ENCODE measurements around the gene TMEM121B.

DNA sequence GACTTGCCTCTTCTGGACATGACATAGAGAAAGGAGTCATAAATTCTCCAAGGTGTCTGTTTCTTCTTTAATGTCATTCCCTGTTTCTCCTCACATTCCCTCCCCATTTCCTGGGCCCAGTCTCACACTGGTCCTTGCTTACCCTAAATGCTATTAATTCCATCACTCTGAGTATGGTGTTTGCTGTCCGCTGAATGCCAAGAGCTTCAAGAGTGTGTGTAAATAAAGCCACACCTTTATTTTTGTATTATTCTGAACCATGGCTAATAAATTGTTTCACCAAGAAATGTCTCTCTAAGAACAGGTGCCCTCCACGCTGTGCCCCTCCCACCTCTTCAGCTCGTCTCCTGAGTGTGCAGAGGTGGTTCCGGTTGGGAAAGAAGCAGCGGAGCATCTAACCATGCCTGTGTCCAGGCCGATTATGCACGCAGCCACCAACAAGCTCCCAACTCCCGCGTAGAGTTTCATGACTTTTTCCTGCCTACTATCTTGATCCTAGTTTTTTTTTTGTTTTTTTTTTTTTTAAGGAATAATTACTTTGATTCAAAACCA, 8.6 kb downstream of the TMEM121B start:
- TF ChIP-seq EP300 (IDR thresholded peaks at IDR 0.05), result no peak
- TF ChIP-seq, protein P1, sequence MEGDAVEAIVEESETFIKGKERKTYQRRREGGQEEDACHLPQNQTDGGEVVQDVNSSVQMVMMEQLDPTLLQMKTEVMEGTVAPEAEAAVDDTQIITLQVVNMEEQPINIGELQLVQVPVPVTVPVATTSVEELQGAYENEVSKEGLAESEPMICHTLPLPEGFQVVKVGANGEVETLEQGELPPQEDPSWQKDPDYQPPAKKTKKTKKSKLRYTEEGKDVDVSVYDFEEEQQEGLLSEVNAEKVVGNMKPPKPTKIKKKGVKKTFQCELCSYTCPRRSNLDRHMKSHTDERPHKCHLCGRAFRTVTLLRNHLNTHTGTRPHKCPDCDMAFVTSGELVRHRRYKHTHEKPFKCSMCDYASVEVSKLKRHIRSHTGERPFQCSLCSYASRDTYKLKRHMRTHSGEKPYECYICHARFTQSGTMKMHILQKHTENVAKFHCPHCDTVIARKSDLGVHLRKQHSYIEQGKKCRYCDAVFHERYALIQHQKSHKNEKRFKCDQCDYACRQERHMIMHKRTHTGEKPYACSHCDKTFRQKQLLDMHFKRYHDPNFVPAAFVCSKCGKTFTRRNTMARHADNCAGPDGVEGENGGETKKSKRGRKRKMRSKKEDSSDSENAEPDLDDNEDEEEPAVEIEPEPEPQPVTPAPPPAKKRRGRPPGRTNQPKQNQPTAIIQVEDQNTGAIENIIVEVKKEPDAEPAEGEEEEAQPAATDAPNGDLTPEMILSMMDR (IDR thresholded peaks at IDR 0.05), result no peak
